GM12864 (cell line): ENCODE data around the gene FAM114A2.

Experiments used
- DNase-seq: peaks from one replicate; pipeline ENCODE4 v3.0.0-alpha.2; 2011; ENCODE audit warnings: low read depth
- H3K4me3 ChIP-seq: 2 replicates; pipeline ENCODE4 v1.5.1; 2011; ENCODE audit warnings: mild to moderate bottlenecking, low read depth, low read length, control low read depth
- CTCF ChIP-seq: IDR thresholded peaks from 2 replicates; pipeline ENCODE4 v1.5.1; 2011; ENCODE audit warnings: low read depth, mild to moderate bottlenecking, moderate library complexity, low read length, control low read depth, inconsistent platforms; ENCODE audit errors: missing control alignments

Gene FAM114A2

GRCh38 chr5:153952893-153953292 lies 85.8 kb downstream of the FAM114A2 start:
- DNase-seq = no peak
- no peak for TF ChIP-seq CTCF
- no peak overlapping the region for H3K4me3 ChIP-seq

- no peak overlapping the region for H3K4me3 ChIP-seq
- no peak for TF ChIP-seq CTCF
- DNase-seq = no peak
These were observed 86.7 kb downstream of the FAM114A2 start for GRCh38 chr5:153952057-153952456.

DNA sequence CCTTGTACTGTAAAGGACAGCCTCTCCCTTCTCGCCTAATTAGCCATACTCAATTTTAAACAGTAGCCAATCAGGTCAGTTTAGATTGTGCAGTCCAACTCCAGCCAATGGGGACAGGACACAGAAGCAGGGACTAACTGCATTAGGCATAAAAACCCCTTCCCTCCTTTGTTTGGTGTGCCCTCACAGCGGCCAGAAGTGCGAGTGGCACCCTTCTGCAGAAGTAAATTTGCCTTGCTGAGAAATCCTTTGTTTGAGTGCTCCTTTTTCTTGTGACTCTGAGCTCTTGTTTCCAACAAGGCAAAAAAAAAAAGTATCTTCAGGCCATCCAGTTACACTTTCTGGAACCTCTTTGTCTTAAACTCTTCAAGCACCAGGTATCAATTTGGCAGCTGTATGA lies 97.4 kb downstream of the FAM114A2 start:
- H3K4me3 ChIP-seq = no peak overlapping the region
- no peak for TF ChIP-seq CTCF
- no peak for DNase-seq
